ENCODE results near the gene PLEKHA4.

The PLEKHA4 gene

GRCh38 chr19:48813123-48813913 is 55.1 kb downstream of the PLEKHA4 start:
- H3K36me3 Mint-ChIP-seq (ENCODE audit: low read depth): peaks cover 6% of the 10 kb centered on the region
- H3K4me3 Mint-ChIP-seq: no peak overlapping the region
- H3K27me3 Mint-ChIP-seq: no peaks in the 10 kb centered on the region
- H3K9me3 Mint-ChIP-seq: no peaks in the 10 kb centered on the region
- H3K27ac Mint-ChIP-seq: no peak overlapping the region
- DNase-seq: no peak
- H3K4me1 Mint-ChIP-seq (ENCODE audit: low read depth): peaks cover 23% of the 10 kb centered on the region

GRCh38 chr19:48812094-48812929 is 56.1 kb downstream of the PLEKHA4 start:
- peaks cover 28% of the 10 kb centered on the region for H3K4me1 Mint-ChIP-seq (ENCODE audit: low read depth)
- peak overlapping the region; percentile 81 for H3K27ac Mint-ChIP-seq
- peak; percentile 76 for DNase-seq
- H3K27me3 Mint-ChIP-seq: no peaks in the 10 kb centered on the region
- H3K36me3 Mint-ChIP-seq (ENCODE audit: low read depth): peaks cover 15% of the 10 kb centered on the region
- H3K9me3 Mint-ChIP-seq: no peaks in the 10 kb centered on the region
- H3K4me3 Mint-ChIP-seq: peak overlapping the region; percentile 75

GRCh38 chr19:48810151-48810550 is 58.3 kb downstream of the PLEKHA4 start:
- Mint-ChIP-seq H3K9me3 (no peaks in the 10 kb centered on the region), H3K27ac (peak overlapping the region; percentile 89), H3K4me1 (ENCODE audit: low read depth) (peaks cover 26% of the 10 kb centered on the region), H3K27me3 (no peaks in the 10 kb centered on the region), H3K4me3 (peak overlapping the region; percentile 89), H3K36me3 (ENCODE audit: low read depth) (peaks cover 30% of the 10 kb centered on the region)
- no peak for DNase-seq

GRCh38 chr19:48807590-48808308 is 60.7 kb downstream of the PLEKHA4 start:
- H3K4me1 Mint-ChIP-seq (ENCODE audit: low read depth): peaks cover 26% of the 10 kb centered on the region
- DNase-seq: no peak
- H3K36me3 Mint-ChIP-seq (ENCODE audit: low read depth): peaks cover 40% of the 10 kb centered on the region
- no peaks in the 10 kb centered on the region for H3K27me3 Mint-ChIP-seq
- H3K9me3 Mint-ChIP-seq: no peaks in the 10 kb centered on the region
- peak overlapping the region; percentile 5 for H3K27ac Mint-ChIP-seq
- no peak overlapping the region for H3K4me3 Mint-ChIP-seq

GRCh38 chr19:48806818-48807589 is 61.4 kb downstream of the PLEKHA4 start:
- H3K36me3 Mint-ChIP-seq (ENCODE audit: low read depth): peaks cover 40% of the 10 kb centered on the region
- peaks cover 22% of the 10 kb centered on the region for H3K4me1 Mint-ChIP-seq (ENCODE audit: low read depth)
- DNase-seq: no peak
- H3K9me3 Mint-ChIP-seq: no peaks in the 10 kb centered on the region
- no peak overlapping the region for H3K27ac Mint-ChIP-seq
- H3K4me3 Mint-ChIP-seq: no peak overlapping the region
- H3K27me3 Mint-ChIP-seq: no peaks in the 10 kb centered on the region

GRCh38 chr19:48806518-48806817 is 61.9 kb downstream of the PLEKHA4 start:
- Mint-ChIP-seq H3K36me3 (ENCODE audit: low read depth) (peaks cover 40% of the 10 kb centered on the region), H3K4me3 (no peak overlapping the region), H3K4me1 (ENCODE audit: low read depth) (peaks cover 21% of the 10 kb centered on the region), H3K9me3 (no peaks in the 10 kb centered on the region), H3K27me3 (no peaks in the 10 kb centered on the region), H3K27ac (no peak overlapping the region)
- DNase-seq: peak; percentile 48

GRCh38 chr19:48805452-48805851 is 63.0 kb downstream of the PLEKHA4 start:
- DNase-seq: no peak
- Mint-ChIP-seq H3K9me3 (no peaks in the 10 kb centered on the region), H3K27ac (no peak overlapping the region), H3K27me3 (no peaks in the 10 kb centered on the region), H3K36me3 (ENCODE audit: low read depth) (peaks cover 40% of the 10 kb centered on the region), H3K4me1 (ENCODE audit: low read depth) (peaks cover 21% of the 10 kb centered on the region), H3K4me3 (no peak overlapping the region)

- Mint-ChIP-seq H3K4me1 (ENCODE audit: low read depth) (peaks cover 12% of the 10 kb centered on the region), H3K27ac (no peak overlapping the region), H3K4me3 (no peak overlapping the region), H3K9me3 (no peaks in the 10 kb centered on the region), H3K36me3 (ENCODE audit: low read depth) (peaks cover 40% of the 10 kb centered on the region), H3K27me3 (no peaks in the 10 kb centered on the region)
- DNase-seq: no peak
These were observed 63.9 kb downstream of the PLEKHA4 start for GRCh38 chr19:48804496-48804895.

GRCh38 chr19:48802623-48803022 is 65.8 kb downstream of the PLEKHA4 start:
- Mint-ChIP-seq H3K27ac (no peak overlapping the region), H3K4me3 (no peak overlapping the region), H3K9me3 (no peaks in the 10 kb centered on the region), H3K4me1 (ENCODE audit: low read depth) (no peaks in the 10 kb centered on the region), H3K36me3 (ENCODE audit: low read depth) (peaks cover 37% of the 10 kb centered on the region), H3K27me3 (no peaks in the 10 kb centered on the region)
- DNase-seq: no peak

- no peak for DNase-seq
- H3K27ac Mint-ChIP-seq: no peak overlapping the region
- H3K27me3 Mint-ChIP-seq: no peaks in the 10 kb centered on the region
- H3K4me3 Mint-ChIP-seq: no peak overlapping the region
- no peaks in the 10 kb centered on the region for H3K9me3 Mint-ChIP-seq
- peaks cover 22% of the 10 kb centered on the region for H3K36me3 Mint-ChIP-seq (ENCODE audit: low read depth)
- peaks cover 10% of the 10 kb centered on the region for H3K4me1 Mint-ChIP-seq (ENCODE audit: low read depth)
These were observed 68.8 kb downstream of the PLEKHA4 start for GRCh38 chr19:48799358-48800300.

- H3K9me3 Mint-ChIP-seq: no peaks in the 10 kb centered on the region
- no peaks in the 10 kb centered on the region for H3K27me3 Mint-ChIP-seq
- H3K36me3 Mint-ChIP-seq (ENCODE audit: low read depth): peaks cover 23% of the 10 kb centered on the region
- no peak for DNase-seq
- H3K4me3 Mint-ChIP-seq: no peak overlapping the region
- no peak overlapping the region for H3K27ac Mint-ChIP-seq
- peaks cover 13% of the 10 kb centered on the region for H3K4me1 Mint-ChIP-seq (ENCODE audit: low read depth)
These were observed 69.5 kb downstream of the PLEKHA4 start for GRCh38 chr19:48798937-48799336.

- H3K9me3 Mint-ChIP-seq: no peaks in the 10 kb centered on the region
- no peaks in the 10 kb centered on the region for H3K27me3 Mint-ChIP-seq
- H3K4me3 Mint-ChIP-seq: no peak overlapping the region
- H3K36me3 Mint-ChIP-seq (ENCODE audit: low read depth): peaks cover 20% of the 10 kb centered on the region
- peaks cover 13% of the 10 kb centered on the region for H3K4me1 Mint-ChIP-seq (ENCODE audit: low read depth)
- no peak overlapping the region for H3K27ac Mint-ChIP-seq
- DNase-seq: no peak
These were observed 71.3 kb downstream of the PLEKHA4 start for GRCh38 chr19:48797103-48797502.

- Mint-ChIP-seq H3K27ac (no peak overlapping the region), H3K4me1 (ENCODE audit: low read depth) (peaks cover 13% of the 10 kb centered on the region), H3K27me3 (no peaks in the 10 kb centered on the region), H3K36me3 (ENCODE audit: low read depth) (peaks cover 20% of the 10 kb centered on the region), H3K9me3 (no peaks in the 10 kb centered on the region), H3K4me3 (no peak overlapping the region)
- no peak for DNase-seq
These were observed 71.9 kb downstream of the PLEKHA4 start for GRCh38 chr19:48796298-48797083.

Data from activated T-cell treated with anti-CD3 and anti-CD28 coated beads, Interleukin-2, amount 50 U/mL, for 24 hours (primary cell).